DMS153 (cell line): ENCODE results near the gene CACFD1.
A peak's percentile ranks its signal among the peaks of the same experiment; 100 is the strongest.

Experiments used
- DNase-seq: peaks from one replicate; lab custom pipeline; 2025; lab: John Stamatoyannopoulos, UW

The CACFD1 gene

DNA sequence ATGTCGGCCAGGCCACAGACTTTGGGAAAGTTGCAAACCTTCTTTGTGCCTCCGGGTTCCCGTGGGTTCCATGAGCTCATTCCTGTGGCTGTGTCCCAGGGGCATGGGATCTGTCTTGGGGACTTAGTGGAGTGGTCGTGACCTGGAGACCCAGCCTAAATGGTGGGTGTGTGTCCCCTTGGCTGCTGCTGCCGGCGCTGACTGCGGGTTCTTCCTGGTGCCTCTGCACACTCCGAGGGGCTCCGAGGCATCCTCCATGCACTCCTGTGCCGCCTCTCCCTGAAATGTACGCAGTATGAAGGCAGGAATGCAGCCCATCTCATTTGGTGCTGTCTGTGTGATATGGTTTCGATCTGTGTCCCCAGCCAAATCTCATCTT is 40.1 kb downstream of the CACFD1 start:
- no peak for DNase-seq

DNA sequence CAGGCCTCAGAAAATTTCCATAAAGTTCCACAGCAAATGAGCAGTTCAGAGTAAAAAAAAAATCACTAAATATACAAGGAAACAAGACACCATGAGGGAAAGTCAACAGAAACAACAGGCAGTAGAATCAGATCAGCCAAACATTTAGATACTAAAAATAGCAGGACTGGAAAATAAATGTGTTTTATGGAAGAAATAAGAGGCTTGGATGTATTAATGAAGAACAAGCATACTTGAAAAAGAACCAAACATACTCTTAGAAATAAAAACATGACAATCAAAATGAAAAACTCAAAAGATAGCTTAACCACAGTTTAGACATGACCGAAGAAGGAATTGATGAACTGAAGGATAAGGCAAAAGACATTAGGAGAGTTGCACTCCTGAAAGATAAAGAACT is 42.3 kb downstream of the CACFD1 start:
- DNase-seq: no peak

GRCh38 chr9:133505186-133505830 is 45.5 kb downstream of the CACFD1 start:
- no peak for DNase-seq

- DNase-seq: no peak
Observed at GRCh38 chr9:133505901-133506652, 46.3 kb downstream of the CACFD1 start.

GRCh38 chr9:133506653-133507038 is 46.9 kb downstream of the CACFD1 start:
- peak; percentile 57 for DNase-seq

- DNase-seq: no peak
Observed at GRCh38 chr9:133507246-133507965, 47.6 kb downstream of the CACFD1 start.

- DNase-seq: no peak
Observed at GRCh38 chr9:133508046-133508445, 48.3 kb downstream of the CACFD1 start.

- peak; percentile 98 for DNase-seq
Observed at GRCh38 chr9:133509179-133510083, 49.7 kb downstream of the CACFD1 start.

DNA sequence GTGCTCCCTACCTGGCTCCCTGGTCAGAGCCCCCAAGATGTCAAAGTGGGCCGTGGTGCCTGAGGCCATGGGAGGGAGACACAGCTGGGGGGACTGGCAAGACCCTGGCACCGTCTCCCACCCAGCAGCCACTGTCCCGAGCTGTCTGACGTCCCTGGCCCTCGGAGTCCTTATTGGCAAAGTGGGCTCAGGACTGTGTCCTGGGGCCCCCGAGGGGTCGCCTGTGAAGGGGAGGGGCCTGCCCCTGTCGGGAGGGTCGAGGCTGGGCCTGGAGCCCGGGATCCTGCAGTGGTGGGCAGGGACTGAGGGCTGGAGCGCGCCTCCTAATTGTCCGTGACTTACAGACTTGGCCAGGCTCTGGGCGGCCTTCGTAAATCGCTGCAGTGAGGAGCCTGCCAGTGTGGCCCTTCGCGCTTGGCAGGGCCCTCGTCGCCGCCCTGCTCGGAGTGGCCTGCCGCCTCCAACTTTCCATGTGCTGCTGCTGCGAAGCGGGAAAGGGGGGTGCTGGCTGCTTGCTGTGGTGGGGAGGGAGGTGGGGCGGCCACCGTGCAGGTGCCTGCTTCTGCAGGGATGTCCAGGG is 51.2 kb downstream of the CACFD1 start:
- no peak for DNase-seq

- DNase-seq: no peak
Observed at GRCh38 chr9:133511607-133512006, 51.8 kb downstream of the CACFD1 start.

DNA sequence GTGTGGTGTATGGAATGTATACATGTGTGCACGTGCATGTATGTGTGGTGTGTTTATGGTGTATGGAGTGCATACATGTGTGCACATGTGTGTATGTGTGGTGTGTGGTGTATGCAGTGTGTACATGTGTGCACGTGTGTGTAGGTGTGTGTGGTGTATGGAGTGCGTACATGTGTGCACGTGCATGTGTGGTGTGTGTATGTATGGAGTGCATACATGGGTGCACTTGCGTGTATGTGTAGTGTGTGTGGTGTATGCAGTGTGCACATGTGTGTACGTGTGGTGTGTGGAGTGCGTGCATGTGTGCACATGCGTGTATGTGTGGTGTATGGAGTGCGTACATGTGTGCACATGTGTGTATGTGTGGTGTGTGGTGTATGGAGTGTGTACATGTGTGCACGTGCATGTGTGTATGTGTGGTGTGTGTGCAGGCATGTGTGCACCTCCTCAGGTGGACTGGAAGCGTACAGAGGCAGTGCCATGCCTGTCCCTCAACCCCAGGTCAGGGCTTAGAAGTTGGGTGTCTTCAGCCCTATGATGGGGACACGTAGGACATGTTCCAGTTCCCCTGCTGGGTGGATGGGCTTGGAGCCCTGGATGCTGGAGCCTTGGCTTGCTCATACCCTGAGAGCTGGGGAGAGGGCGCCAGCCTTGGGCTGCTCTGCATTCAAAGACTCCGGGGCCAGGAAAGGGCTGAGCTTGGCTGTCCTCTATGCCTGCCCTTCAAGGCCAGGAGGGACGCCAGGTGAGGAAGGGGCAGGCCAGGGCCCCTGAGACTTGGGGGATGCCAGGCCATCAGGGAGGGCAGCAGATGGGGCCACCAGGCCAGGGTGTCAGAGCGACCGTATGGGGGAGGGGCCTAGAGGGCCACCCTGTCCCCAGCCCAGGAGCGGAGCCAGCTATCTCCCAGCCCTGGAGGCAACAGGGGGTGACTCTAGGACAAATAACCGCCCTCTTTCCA is 52.8 kb downstream of the CACFD1 start:
- no peak for DNase-seq

GRCh38 chr9:133513214-133514100 is 53.7 kb downstream of the CACFD1 start:
- DNase-seq: peak; percentile 81

GRCh38 chr9:133514460-133515239 is 54.9 kb downstream of the CACFD1 start:
- DNase-seq: peak; percentile 46

DNA sequence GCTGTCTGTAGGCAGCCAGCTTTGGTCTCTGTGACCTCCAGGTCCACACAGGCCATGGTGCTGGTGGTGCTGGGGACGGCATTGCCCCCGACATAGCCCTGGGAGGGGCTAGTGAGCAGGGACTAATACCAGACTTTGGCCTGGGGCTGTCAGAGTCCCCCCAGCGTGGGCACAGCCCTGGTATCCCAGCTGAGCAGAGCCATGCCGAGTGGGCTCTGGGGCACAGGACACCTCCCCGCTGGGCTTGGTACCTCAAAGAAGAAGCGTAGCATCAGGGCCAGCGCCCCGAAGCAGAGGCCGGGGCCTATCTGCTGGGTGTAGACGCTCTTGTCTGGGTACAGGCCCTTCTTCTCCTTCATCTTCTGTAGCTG is 55.4 kb downstream of the CACFD1 start:
- no peak for DNase-seq

DNA sequence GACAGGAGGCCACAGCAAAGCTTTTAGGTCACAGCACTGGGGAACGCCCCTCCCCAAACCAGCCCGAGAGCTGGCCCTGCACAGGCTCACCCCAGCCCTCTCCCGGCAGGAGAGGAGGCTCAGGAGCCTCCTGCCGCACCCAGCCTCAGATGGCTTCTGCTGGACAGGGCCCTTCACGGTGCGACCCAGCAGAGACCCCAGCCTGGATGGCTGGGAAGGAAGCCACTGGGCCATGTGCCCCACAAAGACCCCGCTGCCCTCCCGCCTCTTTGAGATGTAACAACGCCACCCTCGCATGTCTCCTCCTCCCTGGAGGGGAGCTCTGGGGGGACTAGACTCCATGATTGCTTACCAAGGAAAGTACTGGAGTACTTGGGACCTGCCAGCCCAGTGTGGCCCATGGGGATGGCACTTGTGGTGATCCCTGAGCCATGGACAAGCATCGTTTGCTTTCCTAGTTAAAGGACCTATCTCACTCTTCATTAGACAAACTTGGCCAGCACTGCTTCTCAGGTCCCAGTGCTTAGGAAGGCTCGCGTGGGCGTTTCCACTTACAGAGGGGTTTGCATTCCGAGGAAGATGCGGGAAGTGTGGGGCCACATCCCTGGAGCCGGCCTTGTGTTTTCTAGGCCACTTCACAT is 56.0 kb downstream of the CACFD1 start:
- DNase-seq: no peak

- DNase-seq: no peak
Observed at GRCh38 chr9:133516256-133516960, 56.6 kb downstream of the CACFD1 start.

GRCh38 chr9:133516961-133517350 is 57.2 kb downstream of the CACFD1 start:
- no peak for DNase-seq

GRCh38 chr9:133517711-133518110 is 57.9 kb downstream of the CACFD1 start:
- DNase-seq: no peak
